Measurements from ENCODE around the gene CA11. TPM values are rescaled to one million over a fixed set of nuclear protein-coding genes. Genes with fewer than 3 reads are reported as not detected.
A peak's percentile ranks its signal among the peaks of the same experiment; 100 is the strongest.

Gene CA11
- total and polyA plus RNA-seq, 9 of the 15 experiments (the other 6 are each of a cell fraction or from before 2014, with no cell fraction given) = 2.9 to 19.9 (median 8.3) TPM

DNA sequence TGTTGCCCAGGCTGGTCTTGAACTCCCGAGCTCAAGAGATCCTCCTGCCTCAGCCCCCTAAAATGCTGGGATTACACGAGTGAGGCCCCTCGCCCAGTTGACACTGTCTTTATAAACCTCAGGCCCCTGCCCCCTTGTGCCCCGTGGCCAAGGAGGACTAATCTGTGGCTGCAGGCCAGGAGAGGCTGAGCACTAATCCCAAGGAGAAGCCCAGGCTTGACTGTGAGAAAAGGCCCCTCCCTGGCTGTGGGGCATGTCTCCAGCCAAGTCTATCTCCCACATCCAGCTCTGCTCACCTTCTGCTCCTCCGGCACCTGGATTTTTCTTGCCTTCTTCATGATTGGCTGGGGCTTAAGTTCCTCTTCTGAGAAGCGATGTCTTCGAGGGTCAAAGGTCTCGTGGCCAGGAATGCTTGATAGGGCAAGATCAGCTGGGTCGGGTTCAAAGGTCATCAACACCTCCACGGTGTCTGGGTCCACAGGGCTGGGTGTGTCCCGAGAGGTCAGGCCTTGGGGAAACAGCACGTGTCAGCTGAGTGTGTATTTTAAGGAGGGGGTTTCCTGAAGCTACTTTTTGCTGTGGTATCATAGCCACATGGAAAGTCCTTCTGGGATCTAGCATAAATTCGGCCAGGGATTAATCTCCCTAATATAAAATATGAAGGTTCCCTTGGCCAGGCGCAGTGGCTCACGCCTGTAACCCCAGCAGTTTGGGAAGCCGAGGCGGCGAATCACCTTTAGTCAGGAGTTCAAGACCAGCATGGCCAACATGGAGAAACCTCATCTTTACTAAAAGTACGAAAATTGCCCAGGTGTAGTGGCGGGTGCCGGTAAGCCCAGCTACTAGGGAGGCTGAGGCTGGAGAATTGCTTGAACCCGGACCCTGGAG, 12.6 kb downstream of the CA11 start (continued):
- peak; percentile 49 to 82; a peak in 3 of 4 replicates for TF ChIP-seq TBL1XR1 (IDR thresholded peaks at IDR 0.05; ENCODE audit: low read length in 2 of 2)
- TF ChIP-seq, protein P1, sequence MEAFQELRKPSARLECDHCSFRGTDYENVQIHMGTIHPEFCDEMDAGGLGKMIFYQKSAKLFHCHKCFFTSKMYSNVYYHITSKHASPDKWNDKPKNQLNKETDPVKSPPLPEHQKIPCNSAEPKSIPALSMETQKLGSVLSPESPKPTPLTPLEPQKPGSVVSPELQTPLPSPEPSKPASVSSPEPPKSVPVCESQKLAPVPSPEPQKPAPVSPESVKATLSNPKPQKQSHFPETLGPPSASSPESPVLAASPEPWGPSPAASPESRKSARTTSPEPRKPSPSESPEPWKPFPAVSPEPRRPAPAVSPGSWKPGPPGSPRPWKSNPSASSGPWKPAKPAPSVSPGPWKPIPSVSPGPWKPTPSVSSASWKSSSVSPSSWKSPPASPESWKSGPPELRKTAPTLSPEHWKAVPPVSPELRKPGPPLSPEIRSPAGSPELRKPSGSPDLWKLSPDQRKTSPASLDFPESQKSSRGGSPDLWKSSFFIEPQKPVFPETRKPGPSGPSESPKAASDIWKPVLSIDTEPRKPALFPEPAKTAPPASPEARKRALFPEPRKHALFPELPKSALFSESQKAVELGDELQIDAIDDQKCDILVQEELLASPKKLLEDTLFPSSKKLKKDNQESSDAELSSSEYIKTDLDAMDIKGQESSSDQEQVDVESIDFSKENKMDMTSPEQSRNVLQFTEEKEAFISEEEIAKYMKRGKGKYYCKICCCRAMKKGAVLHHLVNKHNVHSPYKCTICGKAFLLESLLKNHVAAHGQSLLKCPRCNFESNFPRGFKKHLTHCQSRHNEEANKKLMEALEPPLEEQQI (IDR thresholded peaks at IDR 0.05) = no peak
- no peak for TF ChIP-seq PRMT5 (CRISPR knock-in tag; IDR thresholded peaks at IDR 0.05)
- TF ChIP-seq, protein P2, sequence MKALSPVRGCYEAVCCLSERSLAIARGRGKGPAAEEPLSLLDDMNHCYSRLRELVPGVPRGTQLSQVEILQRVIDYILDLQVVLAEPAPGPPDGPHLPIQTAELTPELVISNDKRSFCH (CRISPR knock-in tag; IDR thresholded peaks at IDR 0.05) = no peak
- TF ChIP-seq, protein P2 (tag; IDR thresholded peaks at IDR 0.05) = no peak
- TF ChIP-seq, protein P3, sequence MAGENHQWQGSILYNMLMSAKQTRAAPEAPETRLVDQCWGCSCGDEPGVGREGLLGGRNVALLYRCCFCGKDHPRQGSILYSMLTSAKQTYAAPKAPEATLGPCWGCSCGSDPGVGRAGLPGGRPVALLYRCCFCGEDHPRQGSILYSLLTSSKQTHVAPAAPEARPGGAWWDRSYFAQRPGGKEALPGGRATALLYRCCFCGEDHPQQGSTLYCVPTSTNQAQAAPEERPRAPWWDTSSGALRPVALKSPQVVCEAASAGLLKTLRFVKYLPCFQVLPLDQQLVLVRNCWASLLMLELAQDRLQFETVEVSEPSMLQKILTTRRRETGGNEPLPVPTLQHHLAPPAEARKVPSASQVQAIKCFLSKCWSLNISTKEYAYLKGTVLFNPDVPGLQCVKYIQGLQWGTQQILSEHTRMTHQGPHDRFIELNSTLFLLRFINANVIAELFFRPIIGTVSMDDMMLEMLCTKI (IDR thresholded peaks at IDR 0.05; ENCODE audit: partially characterized antibody) = no peak
- TF ChIP-seq YY1 (IDR thresholded peaks at IDR 0.05; ENCODE audit: borderline replicate concordance in 1 of 3, control insufficient read depth in 1 of 3, extremely low read depth in 1 of 3, insufficient read depth in 3 of 3, insufficient read length in 1 of 3, insufficient replicate concordance in 2 of 3, low read depth in 1 of 3, low read length in 2 of 3) = no peak
- TF ChIP-seq KDM1A (IDR thresholded peaks at IDR 0.05) = peak; percentile 62 to 71
- TF ChIP-seq ZSCAN29 (IDR thresholded peaks at IDR 0.05) = no peak
- TF ChIP-seq NRF1 (conservative IDR thresholded peaks at IDR 0.05 in 1 of 2, IDR thresholded peaks at IDR 0.05 in 1 of 2) = no peak
- TF ChIP-seq, protein P4, sequence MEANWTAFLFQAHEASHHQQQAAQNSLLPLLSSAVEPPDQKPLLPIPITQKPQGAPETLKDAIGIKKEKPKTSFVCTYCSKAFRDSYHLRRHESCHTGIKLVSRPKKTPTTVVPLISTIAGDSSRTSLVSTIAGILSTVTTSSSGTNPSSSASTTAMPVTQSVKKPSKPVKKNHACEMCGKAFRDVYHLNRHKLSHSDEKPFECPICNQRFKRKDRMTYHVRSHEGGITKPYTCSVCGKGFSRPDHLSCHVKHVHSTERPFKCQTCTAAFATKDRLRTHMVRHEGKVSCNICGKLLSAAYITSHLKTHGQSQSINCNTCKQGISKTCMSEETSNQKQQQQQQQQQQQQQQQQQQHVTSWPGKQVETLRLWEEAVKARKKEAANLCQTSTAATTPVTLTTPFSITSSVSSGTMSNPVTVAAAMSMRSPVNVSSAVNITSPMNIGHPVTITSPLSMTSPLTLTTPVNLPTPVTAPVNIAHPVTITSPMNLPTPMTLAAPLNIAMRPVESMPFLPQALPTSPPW (CRISPR knock-in tag; IDR thresholded peaks at IDR 0.05) = peak; percentile 22; the same call in 1 of the 2 replicates
- TF ChIP-seq ZNF217 (CRISPR knock-in tag; IDR thresholded peaks at IDR 0.05) = no peak
- TF ChIP-seq ZSCAN32 (CRISPR knock-in tag; IDR thresholded peaks at IDR 0.05) = no peak
- TF ChIP-seq, protein P5, sequence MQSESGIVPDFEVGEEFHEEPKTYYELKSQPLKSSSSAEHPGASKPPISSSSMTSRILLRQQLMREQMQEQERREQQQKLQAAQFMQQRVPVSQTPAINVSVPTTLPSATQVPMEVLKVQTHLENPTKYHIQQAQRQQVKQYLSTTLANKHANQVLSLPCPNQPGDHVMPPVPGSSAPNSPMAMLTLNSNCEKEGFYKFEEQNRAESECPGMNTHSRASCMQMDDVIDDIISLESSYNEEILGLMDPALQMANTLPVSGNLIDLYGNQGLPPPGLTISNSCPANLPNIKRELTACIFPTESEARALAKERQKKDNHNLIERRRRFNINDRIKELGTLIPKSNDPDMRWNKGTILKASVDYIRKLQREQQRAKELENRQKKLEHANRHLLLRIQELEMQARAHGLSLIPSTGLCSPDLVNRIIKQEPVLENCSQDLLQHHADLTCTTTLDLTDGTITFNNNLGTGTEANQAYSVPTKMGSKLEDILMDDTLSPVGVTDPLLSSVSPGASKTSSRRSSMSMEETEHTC (IDR thresholded peaks at IDR 0.05) = no peak
- TF ChIP-seq CREBBP (IDR thresholded peaks at IDR 0.05; ENCODE audit: low read depth, low read length) = no peak
- TF ChIP-seq, protein P6, sequence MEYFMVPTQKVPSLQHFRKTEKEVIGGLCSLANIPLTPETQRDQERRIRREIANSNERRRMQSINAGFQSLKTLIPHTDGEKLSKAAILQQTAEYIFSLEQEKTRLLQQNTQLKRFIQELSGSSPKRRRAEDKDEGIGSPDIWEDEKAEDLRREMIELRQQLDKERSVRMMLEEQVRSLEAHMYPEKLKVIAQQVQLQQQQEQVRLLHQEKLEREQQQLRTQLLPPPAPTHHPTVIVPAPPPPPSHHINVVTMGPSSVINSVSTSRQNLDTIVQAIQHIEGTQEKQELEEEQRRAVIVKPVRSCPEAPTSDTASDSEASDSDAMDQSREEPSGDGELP (CRISPR knock-in tag; IDR thresholded peaks at IDR 0.05; ENCODE audit: borderline replicate concordance) = peak; percentile 99

Data from K562 (cell line).